Mesendoderm (in vitro differentiated cells): ENCODE results near the gene SLC25A22.
A peak's percentile ranks its signal among the peaks of the same experiment; 100 is the strongest.

ENCODE experiments used
- DNase-seq: peaks from one replicate; pipeline ENCODE4 v3.0.0; 2013
- H2AK5ac ChIP-seq: 2 replicates; pipeline ENCODE4 v1.6.1; 2013; ENCODE audit warnings: low read length, inconsistent platforms
- H2BK120ac ChIP-seq: 2 replicates; pipeline ENCODE4 v1.6.1; 2013; ENCODE audit warnings: low read depth, mild to moderate bottlenecking, low read length, moderate library complexity, mixed read lengths
- H2BK15ac ChIP-seq: replicated peaks from 2 replicates; pipeline ENCODE4 v1.6.1; 2013; ENCODE audit warnings: low read depth, mild to moderate bottlenecking, moderate library complexity
- H2BK5ac ChIP-seq: 2 replicates; pipeline ENCODE4 v1.6.1; 2013; ENCODE audit warnings: low read length, inconsistent platforms
- H3K18ac ChIP-seq: 2 replicates; pipeline ENCODE4 v1.6.1; 2013; ENCODE audit warnings: mild to moderate bottlenecking, low read length, mixed read lengths
- H3K23ac ChIP-seq: one replicate; pipeline ENCODE4 v1.6.1; 2013; ENCODE audit warnings: low read length
- H3K27ac ChIP-seq: 2 replicates; pipeline ENCODE4 v1.5.1; 2013; ENCODE audit warnings: low read depth, mild to moderate bottlenecking, inconsistent platforms, low read length, moderate library complexity
- H3K27me3 ChIP-seq: 2 replicates; pipeline ENCODE4 v1.6.1; 2013; ENCODE audit warnings: low read length, control low read depth, mild to moderate bottlenecking, inconsistent platforms; ENCODE audit not compliant: insufficient read depth, poor library complexity
- H3K36me3 ChIP-seq: 2 replicates; pipeline ENCODE4 v1.6.1; 2013; ENCODE audit warnings: low read length, inconsistent platforms; ENCODE audit not compliant: control insufficient read depth, insufficient read depth
- H3K4ac ChIP-seq: one replicate; pipeline ENCODE4 v1.6.1; 2013; ENCODE audit warnings: low read depth, mild to moderate bottlenecking, low read length, moderate library complexity
- H3K4me1 ChIP-seq: 2 replicates; pipeline ENCODE4 v1.6.1; 2013; ENCODE audit warnings: low read depth, low read length, inconsistent platforms; ENCODE audit not compliant: control insufficient read depth
- H3K4me2 ChIP-seq: 2 replicates; pipeline ENCODE4 v1.6.1; 2013; ENCODE audit warnings: low read length
- H3K4me3 ChIP-seq: 2 replicates; pipeline ENCODE4 v1.5.1; 2013; ENCODE audit warnings: mild to moderate bottlenecking, low read length
- H3K56ac ChIP-seq: one replicate; pipeline ENCODE4 v1.6.1; 2013; ENCODE audit warnings: low read length
- H3K79me1 ChIP-seq: 2 replicates; pipeline ENCODE4 v1.6.1; 2013; ENCODE audit warnings: low read length, inconsistent platforms
- H3K79me2 ChIP-seq: 2 replicates; pipeline ENCODE4 v1.6.1; 2013; ENCODE audit warnings: mild to moderate bottlenecking, low read length; ENCODE audit not compliant: control insufficient read depth, insufficient read depth
- H3K9ac ChIP-seq: 2 replicates; pipeline ENCODE4 v1.6.1; 2013; ENCODE audit warnings: low read length, inconsistent platforms
- H4K5ac ChIP-seq: one replicate; pipeline ENCODE4 v1.6.1; 2013; ENCODE audit warnings: low read length
- H4K8ac ChIP-seq: one replicate; pipeline ENCODE4 v1.6.1; 2013; ENCODE audit warnings: low read depth, mild to moderate bottlenecking, control low read depth, low read length, moderate library complexity
- WGBS: extraction: QIAGEN DNeasy Blood & Tissue Kit; methylation state at CpG from one replicate; pipeline ENCODE4 v1.1.7; 2013; ENCODE audit warnings: low lambda C conversion rate, missing lambda C conversion rate; ENCODE audit not compliant: insufficient coverage; ENCODE audit errors: extremely low coverage; 5-methylcytosine and 5-hydroxymethylcytosine counted together

Gene SLC25A22

DNA sequence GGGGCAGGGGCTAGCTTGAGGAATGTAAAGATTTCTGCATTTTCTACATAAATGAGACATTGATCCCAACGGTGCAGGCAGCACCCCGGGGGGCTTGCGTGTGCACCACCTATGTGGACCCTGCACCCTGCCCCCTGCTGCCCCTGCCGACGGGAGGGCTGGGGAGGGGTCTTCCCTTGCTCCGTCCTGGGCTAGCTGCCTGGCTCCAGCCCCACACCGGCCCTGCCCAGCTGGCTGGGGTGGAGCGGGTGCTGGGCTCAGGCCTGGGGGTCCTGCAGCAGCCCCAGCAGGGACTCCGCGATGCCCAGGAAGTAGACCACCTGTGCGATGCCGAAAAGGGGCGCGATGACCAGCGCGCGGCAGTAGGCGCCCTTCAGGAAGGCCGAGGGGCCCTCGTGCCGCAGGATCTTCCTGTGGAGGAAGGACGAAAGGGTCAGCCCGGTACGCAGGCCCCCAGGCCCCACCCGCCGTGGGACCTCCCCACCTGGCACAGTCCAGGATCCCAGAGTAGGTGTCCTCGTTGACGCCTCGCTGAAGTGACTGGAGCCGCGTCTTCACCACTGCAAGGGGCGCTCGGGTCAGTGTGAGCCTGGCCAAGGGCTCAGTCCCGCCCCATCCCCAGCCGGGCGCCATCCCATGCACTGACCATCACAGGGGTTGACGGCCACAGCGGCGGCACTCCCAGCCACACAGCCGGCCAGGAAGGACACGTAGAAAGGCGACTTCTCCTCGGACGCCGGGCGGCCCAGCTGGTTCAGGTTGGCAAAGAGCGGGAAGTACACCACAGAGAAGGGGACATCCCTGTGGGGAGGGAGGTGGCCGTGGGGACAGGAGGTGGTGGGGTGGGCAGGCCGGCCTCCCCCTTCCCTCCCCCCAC lies 6.2 kb downstream of the SLC25A22 start:
- H3K4me3 ChIP-seq = no peak overlapping the region
- H3K4me1 ChIP-seq = no peaks in the 10 kb centered on the region
- no peak overlapping the region for H3K9ac ChIP-seq
- H2BK120ac ChIP-seq = no peak overlapping the region
- WGBS = no CpG with 5 or more reads among the region's 49 CpGs
- no peak overlapping the region for H3K4me2 ChIP-seq
- DNase-seq = no peak
- H2AK5ac ChIP-seq = no peak overlapping the region
- H3K23ac ChIP-seq = no peak overlapping the region
- no peak overlapping the region for H2BK15ac ChIP-seq
- no peaks in the 10 kb centered on the region for H3K27me3 ChIP-seq
- H3K79me1 ChIP-seq = peaks cover 4% of the 10 kb centered on the region
- H3K79me2 ChIP-seq = peaks cover 3% of the 10 kb centered on the region
- H3K27ac ChIP-seq = no peak overlapping the region
- no peaks in the 10 kb centered on the region for H3K36me3 ChIP-seq
- no peak overlapping the region for H4K5ac ChIP-seq
- H2BK5ac ChIP-seq = no peak overlapping the region
- H3K18ac ChIP-seq = no peak overlapping the region
- no peak overlapping the region for H3K4ac ChIP-seq
- H4K8ac ChIP-seq = no peak overlapping the region
- H3K56ac ChIP-seq = no peak overlapping the region

DNA sequence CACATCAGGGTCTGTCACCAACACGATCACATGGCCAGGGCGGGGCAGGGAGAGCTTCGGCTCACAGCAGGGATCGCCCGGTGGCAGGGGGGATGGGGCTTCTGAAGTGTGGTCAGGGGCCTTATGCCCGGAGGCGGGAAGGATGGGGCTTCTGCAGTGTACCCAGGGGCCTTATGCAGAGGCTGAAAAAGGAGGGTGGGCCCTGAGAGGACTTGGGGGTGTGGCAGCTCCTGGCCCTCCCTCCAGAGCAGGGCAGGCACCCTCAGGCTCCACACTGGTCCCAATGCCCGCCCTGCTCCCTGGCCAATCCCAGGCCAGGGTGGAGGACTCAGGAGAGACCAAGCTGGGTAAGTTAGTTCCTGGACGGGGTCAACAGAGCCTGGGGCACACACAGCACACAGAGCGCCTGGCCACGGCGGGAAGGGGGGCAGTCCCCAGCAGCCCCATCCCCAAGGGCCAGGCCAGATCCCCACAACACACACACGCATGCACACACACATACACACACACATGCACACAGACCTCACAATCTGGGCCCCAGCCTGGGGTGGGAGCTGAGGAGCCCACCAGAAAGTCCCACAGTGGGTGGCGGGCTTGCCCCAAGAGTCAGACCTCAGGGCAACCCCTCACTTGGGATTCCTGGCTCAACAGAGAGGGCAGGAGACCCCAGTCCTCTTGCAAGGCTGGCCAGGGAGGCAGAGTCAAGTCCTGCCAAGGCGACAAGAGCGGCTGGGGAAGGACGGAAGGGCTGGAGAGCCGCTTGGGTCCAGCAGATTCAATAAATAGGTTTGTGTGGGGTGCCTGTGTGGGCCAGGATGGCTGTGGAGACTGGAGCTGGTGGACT lies 7.1 kb downstream of the SLC25A22 start:
- H2BK5ac ChIP-seq = no peak overlapping the region
- no peak overlapping the region for H2BK15ac ChIP-seq
- no peak overlapping the region for H3K23ac ChIP-seq
- H3K56ac ChIP-seq = no peak overlapping the region
- no peak overlapping the region for H4K5ac ChIP-seq
- no peak overlapping the region for H3K18ac ChIP-seq
- H3K27me3 ChIP-seq = no peaks in the 10 kb centered on the region
- H2BK120ac ChIP-seq = no peak overlapping the region
- no peaks in the 10 kb centered on the region for H3K36me3 ChIP-seq
- no peak overlapping the region for H3K4ac ChIP-seq
- H3K4me3 ChIP-seq = no peak overlapping the region
- H3K79me1 ChIP-seq = no peaks in the 10 kb centered on the region
- no CpG with 5 or more reads among the region's 18 CpGs for WGBS
- no peak overlapping the region for H3K4me2 ChIP-seq
- H3K9ac ChIP-seq = no peak overlapping the region
- H3K4me1 ChIP-seq = no peaks in the 10 kb centered on the region
- peak; percentile 59 for DNase-seq
- no peak overlapping the region for H4K8ac ChIP-seq
- no peak overlapping the region for H2AK5ac ChIP-seq
- no peak overlapping the region for H3K27ac ChIP-seq
- no peaks in the 10 kb centered on the region for H3K79me2 ChIP-seq

DNA sequence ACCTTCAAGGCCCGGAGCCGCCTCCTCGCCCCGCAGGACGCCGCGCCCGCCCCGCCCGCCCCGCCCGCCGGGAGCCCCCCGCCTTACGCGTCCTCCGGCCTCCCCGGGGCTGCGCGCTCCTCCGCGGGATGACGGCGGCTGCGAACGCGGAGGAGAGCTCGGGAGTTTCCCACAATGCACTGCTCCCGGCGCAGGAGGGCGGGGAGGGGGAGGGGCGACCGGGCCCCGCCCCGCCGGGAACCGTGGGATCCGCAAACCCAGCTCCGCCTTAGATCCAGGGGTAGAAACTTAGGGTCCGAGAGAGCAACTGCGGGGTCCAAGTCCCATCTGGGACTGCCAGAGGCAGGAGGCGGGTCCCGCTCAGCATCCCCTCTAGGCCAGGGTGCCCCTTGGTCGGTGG lies 8.1 kb downstream of the SLC25A22 start, which contains the start of gene CEND1:
TSS of gene CEND1 (minus strand) at position 148 of the 400 bp plus-strand sequence. CDS start 1,514 bp downstream, outside the sequence.
- Histone ChIP-seq H2AK5ac (no peak within 1 kb of the TSS), H3K27ac (no peak within 1 kb of the TSS), H3K36me3 (no peaks in the 10 kb centered on the region), H4K5ac (no peak within 1 kb of the TSS), H3K18ac (no peak within 1 kb of the TSS), H3K79me1 (no peaks in the 10 kb centered on the region), H3K9ac (no peak within 1 kb of the TSS), H3K4me3 (no peak within 1 kb of the TSS), H3K4me1 (no peaks in the 10 kb centered on the region), H3K56ac (no peak within 1 kb of the TSS), H3K4me2 (no peak within 1 kb of the TSS), H3K79me2 (no peaks in the 10 kb centered on the region), H3K4ac (no peak within 1 kb of the TSS), H4K8ac (no peak within 1 kb of the TSS), H3K23ac (no peak within 1 kb of the TSS), H2BK5ac (no peak within 1 kb of the TSS), H2BK15ac (no peak within 1 kb of the TSS), H2BK120ac (no peak within 1 kb of the TSS), H3K27me3 (no peaks in the 10 kb centered on the region)
- no CpG with 5 or more reads among the region's 44 CpGs for WGBS
- no peak for DNase-seq

DNA sequence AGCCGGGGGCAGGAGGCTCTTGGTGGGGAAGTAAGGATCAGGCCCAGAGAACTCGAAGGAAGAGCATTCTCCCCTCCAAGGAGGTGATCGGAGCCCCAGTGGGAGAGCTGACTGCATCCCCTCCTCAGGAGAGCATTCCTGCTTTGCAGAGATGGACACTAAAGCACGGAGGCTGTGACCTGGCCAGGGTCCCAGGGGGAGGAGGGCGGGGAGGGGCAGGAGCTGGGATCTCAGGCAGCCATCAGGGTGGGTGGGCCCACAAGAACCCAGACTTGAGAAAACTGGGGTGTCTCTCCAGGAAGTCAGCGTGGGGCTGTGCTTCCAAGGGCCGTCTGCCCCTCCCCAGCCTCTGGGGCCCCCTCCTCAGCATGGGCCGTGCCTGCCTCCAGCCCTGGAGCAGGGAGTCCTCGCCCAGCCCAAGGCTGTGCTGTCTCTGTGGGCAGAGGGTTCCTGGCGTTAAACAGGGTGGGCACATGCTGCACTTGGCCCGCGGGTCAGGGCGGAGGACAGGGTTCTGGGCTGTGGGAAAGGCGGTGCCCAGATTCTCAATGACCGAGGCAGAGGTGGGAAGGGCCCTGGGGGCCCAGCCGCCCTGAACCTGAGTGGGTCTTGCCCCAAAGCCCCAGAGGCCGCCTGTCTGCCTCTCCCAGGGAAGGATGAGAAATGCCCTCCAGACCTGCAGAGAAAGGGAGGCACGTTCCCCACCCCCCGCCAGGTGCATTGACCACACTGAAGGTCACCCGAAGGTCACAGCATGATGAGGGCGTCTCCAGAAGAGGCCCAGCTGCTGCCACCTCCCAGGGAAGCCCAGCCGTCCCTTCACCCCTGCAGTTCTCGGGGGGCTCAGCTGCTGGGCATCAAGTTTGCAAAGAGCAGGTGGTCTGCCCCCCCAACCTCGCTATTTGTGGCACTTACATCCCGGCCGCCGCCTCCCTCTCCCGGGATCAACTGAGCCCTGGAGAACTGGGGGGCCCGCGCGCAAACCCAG lies 8.8 kb downstream of the SLC25A22 start:
- no CpG with 5 or more reads among the region's 31 CpGs for WGBS
- Histone ChIP-seq H2AK5ac (no peak overlapping the region), H3K79me2 (no peaks in the 10 kb centered on the region), H3K23ac (no peak overlapping the region), H3K4me1 (no peaks in the 10 kb centered on the region), H4K5ac (no peak overlapping the region), H3K79me1 (no peaks in the 10 kb centered on the region), H3K4me2 (no peak overlapping the region), H3K4ac (no peak overlapping the region), H3K27me3 (no peaks in the 10 kb centered on the region), H3K9ac (no peak overlapping the region), H4K8ac (no peak overlapping the region), H2BK15ac (no peak overlapping the region), H3K18ac (no peak overlapping the region), H2BK5ac (no peak overlapping the region), H3K56ac (no peak overlapping the region), H3K4me3 (no peak overlapping the region), H2BK120ac (no peak overlapping the region), H3K27ac (no peak overlapping the region), H3K36me3 (no peaks in the 10 kb centered on the region)
- no peak for DNase-seq

DNA sequence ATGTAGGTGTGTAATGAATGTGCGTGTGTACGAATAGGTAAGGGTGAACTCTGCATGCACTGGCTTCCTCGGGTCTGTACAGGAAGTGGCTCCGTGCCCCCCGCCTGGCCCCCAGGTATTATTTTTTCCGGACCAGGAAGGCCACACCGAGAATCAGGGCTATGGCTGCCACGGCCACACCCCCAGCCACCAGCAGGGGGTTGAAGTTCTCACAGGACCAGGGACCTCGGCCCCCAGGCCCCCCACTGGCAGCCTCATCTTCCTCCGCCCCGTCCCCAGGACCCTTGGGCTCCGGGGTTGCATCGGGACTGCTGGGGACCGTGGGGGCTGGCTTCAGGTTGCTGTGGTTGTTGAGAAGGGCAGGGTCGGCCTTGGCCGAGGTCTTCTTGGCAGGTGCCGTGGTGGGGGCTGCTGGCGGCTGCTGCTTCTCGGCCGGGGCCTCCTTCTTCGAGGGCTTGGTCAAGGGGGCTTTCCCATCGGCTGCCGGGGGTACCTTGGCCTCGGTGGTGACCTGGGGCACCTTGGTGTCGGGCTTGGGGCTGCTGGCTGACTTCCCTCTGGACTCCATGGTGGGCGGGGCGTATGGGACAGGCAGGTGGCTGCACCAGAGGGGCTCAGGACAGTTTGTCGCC lies 10.0 kb downstream of the SLC25A22 start:
- no peak overlapping the region for H3K23ac ChIP-seq
- no CpG with 5 or more reads among the region's 28 CpGs for WGBS
- no peaks in the 10 kb centered on the region for H3K27me3 ChIP-seq
- H4K8ac ChIP-seq = no peak overlapping the region
- H2BK15ac ChIP-seq = no peak overlapping the region
- H3K79me1 ChIP-seq = no peaks in the 10 kb centered on the region
- no peak overlapping the region for H2BK120ac ChIP-seq
- no peak overlapping the region for H2AK5ac ChIP-seq
- H4K5ac ChIP-seq = no peak overlapping the region
- no peak overlapping the region for H3K4me3 ChIP-seq
- H3K79me2 ChIP-seq = no peaks in the 10 kb centered on the region
- no peak overlapping the region for H3K27ac ChIP-seq
- H3K36me3 ChIP-seq = no peaks in the 10 kb centered on the region
- H2BK5ac ChIP-seq = no peak overlapping the region
- H3K9ac ChIP-seq = no peak overlapping the region
- no peaks in the 10 kb centered on the region for H3K4me1 ChIP-seq
- H3K18ac ChIP-seq = no peak overlapping the region
- no peak overlapping the region for H3K56ac ChIP-seq
- DNase-seq = no peak
- no peak overlapping the region for H3K4me2 ChIP-seq
- no peak overlapping the region for H3K4ac ChIP-seq
